ENCODE measurements around the gene POLR1G. TPM values are rescaled to one million over a fixed set of nuclear protein-coding genes. Genes with fewer than 3 reads are reported as not detected.

Gene POLR1G
- total and polyA plus RNA-seq, 10 donors = 2.1 to 4.3 (median 3.1) TPM

- TF ChIP-seq CTCF (IDR thresholded peaks at IDR 0.05 in 8 of 11, conservative IDR thresholded peaks at IDR 0.05 in 3 of 11) (no peak), POLR2A (IDR thresholded peaks at IDR 0.05) (no peak), POLR2AphosphoS5 (IDR thresholded peaks at IDR 0.05) (no peak)
- intact Hi-C loops (cut with DNase I; ENCODE audit: low total_unique reads) = no loop called here
- 91 to 93% (median 92%) methylated on average over 9 of the region's 9 CpGs for WGBS, 5 donors
- no peak for DNase-seq
- Histone ChIP-seq H3K27me3 (replicated peaks in 1 of 7) (no peaks in the 10 kb centered on the region), H3K36me3 (no peaks in the 10 kb centered on the region), H3K4me1 (peaks cover 20 to 65% (median 51%) of the 10 kb centered on the region in 6 donors), H3K27ac (peak overlapping the region in 6 of 8 donors; percentile 11 to 96 (median 91)), H3K4me3 (no peak overlapping the region), H3K9me3 (no peaks in the 10 kb centered on the region)
Measured at GRCh38 chr19:45440873-45441654, 34.6 kb downstream of the POLR1G start.

GRCh38 chr19:45442408-45442777 lies 35.9 kb downstream of the POLR1G start:
- no peak for TF ChIP-seq CTCF (IDR thresholded peaks at IDR 0.05 in 8 of 11, conservative IDR thresholded peaks at IDR 0.05 in 3 of 11)
- TF ChIP-seq POLR2A (IDR thresholded peaks at IDR 0.05) = no peak
- no peak for TF ChIP-seq POLR2AphosphoS5 (IDR thresholded peaks at IDR 0.05)
- peak overlapping the region in 1 of 8 donors; percentile 61 for H3K4me3 ChIP-seq
- WGBS, 5 donors = 74 to 83% (median 80%) methylated on average over 2 of the region's 2 CpGs
- no peaks in the 10 kb centered on the region for H3K9me3 ChIP-seq
- no peak for DNase-seq
- H3K36me3 ChIP-seq = no peaks in the 10 kb centered on the region
- no peaks in the 10 kb centered on the region for H3K27me3 ChIP-seq (replicated peaks in 1 of 7)
- H3K4me1 ChIP-seq = peaks cover 20 to 71% (median 51%) of the 10 kb centered on the region in 6 donors
- peak overlapping the region in 7 of 8 donors; percentile 63 to 89 (median 81) for H3K27ac ChIP-seq
- intact Hi-C loops (cut with DNase I; ENCODE audit: low total_unique reads) = no loop called here

- peak in 1 of 3 donors; percentile 70 for TF ChIP-seq POLR2AphosphoS5 (IDR thresholded peaks at IDR 0.05)
- TF ChIP-seq POLR2A (IDR thresholded peaks at IDR 0.05) = no peak
- peak overlapping the region in 7 of 8 donors; percentile 63 to 89 (median 81) for H3K27ac ChIP-seq
- peaks cover 20 to 71% (median 51%) of the 10 kb centered on the region in 6 donors for H3K4me1 ChIP-seq
- H3K9me3 ChIP-seq = no peaks in the 10 kb centered on the region
- peak; percentile 84 for DNase-seq
- 9 to 15% (median 11%) methylated on average over 14 to 15 of the region's 15 CpGs for WGBS, 5 donors
- H3K27me3 ChIP-seq (replicated peaks in 1 of 7) = no peaks in the 10 kb centered on the region
- no peaks in the 10 kb centered on the region for H3K36me3 ChIP-seq
- H3K4me3 ChIP-seq = peak overlapping the region in 7 of 8 donors; percentile 32 to 61 (median 43)
- intact Hi-C loops (cut with DNase I; ENCODE audit: low total_unique reads) = no loop called here
Measured at GRCh38 chr19:45442778-45443461, 36.5 kb downstream of the POLR1G start.

- Histone ChIP-seq H3K36me3 (no peaks in the 10 kb centered on the region), H3K27ac (peak overlapping the region; percentile 60 to 89 (median 77)), H3K4me3 (peak overlapping the region; percentile 20 to 61 (median 42)), H3K9me3 (no peaks in the 10 kb centered on the region), H3K4me1 (peaks cover 20 to 78% (median 53%) of the 10 kb centered on the region in 6 donors), H3K27me3 (replicated peaks in 1 of 7) (no peaks in the 10 kb centered on the region)
- intact Hi-C loops (cut with DNase I; ENCODE audit: low total_unique reads) = no loop called here
- DNase-seq = peak; percentile 94
- 1 to 2% (median 1%) methylated on average over 36 to 49 of the region's 49 CpGs for WGBS, 5 donors
- TF ChIP-seq POLR2A (IDR thresholded peaks at IDR 0.05) (peak in 1 of 3 donors; percentile 10), CTCF (IDR thresholded peaks at IDR 0.05 in 8 of 11, conservative IDR thresholded peaks at IDR 0.05 in 3 of 11) (no peak), POLR2AphosphoS5 (IDR thresholded peaks at IDR 0.05) (peak; percentile 86 to 91 (median 87))
Measured at GRCh38 chr19:45443462-45444317, 37.2 kb downstream of the POLR1G start.

Data from spleen (tissue), 11 donors.